NOMO-1 treated with DMSO at 0.1 percent for 48 hours (cell line): ENCODE results near the gene RTL10.

Source experiments
- DNase-seq: peaks from one replicate; lab custom pipeline; 2025; ENCODE audit not compliant: unreplicated experiment; lab: John Stamatoyannopoulos, UW

Gene RTL10, protein sequence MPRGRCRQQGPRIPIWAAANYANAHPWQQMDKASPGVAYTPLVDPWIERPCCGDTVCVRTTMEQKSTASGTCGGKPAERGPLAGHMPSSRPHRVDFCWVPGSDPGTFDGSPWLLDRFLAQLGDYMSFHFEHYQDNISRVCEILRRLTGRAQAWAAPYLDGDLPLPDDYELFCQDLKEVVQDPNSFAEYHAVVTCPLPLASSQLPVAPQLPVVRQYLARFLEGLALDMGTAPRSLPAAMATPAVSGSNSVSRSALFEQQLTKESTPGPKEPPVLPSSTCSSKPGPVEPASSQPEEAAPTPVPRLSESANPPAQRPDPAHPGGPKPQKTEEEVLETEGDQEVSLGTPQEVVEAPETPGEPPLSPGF

DNA sequence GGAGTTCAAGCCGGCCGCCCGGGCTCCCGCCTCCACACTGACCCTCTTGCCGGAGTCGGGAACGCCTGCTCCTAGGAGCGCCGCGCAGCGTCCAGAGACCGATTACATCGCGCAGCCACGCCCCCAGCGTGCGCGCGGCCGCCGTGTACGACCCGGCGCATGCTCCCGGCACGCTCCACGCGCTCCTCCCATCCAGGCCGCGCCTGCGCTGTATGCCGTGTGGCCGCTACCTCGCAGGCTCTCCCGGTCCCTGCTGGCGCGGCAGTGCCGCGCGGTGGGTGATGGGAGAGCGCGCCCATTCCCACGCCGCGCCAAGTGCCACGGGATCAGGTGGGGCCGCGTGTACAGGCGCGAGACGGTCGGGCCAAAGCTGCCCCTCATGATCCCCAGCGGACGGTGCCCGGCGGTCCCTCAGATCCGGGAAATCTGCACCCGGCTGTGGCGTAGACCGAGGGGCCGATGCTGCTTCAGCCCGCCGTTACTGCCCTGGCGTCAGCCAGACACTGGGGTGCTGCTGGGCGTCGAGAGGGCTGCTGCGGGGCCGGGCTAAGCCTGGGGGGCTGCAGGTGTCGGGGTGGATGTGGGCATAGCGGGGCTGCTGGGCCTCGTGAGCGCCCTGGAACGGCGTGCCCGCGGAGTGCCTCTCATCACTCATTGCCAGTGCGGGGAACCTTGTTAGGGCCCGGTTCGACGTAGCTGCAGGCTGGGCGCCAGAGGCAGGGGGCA lies at the start of gene RTL10, which contains the start of gene GNB1L:
Gene RTL10 (minus strand): TSS at position 97 of the 726 bp plus-strand sequence. CDS start 2,613 bp downstream, outside the sequence.
Gene GNB1L (minus strand): TSS at position 97 of the 726 bp plus-strand sequence. CDS start 33,519 bp downstream, outside the sequence.
- peak; percentile 92 for DNase-seq

DNA sequence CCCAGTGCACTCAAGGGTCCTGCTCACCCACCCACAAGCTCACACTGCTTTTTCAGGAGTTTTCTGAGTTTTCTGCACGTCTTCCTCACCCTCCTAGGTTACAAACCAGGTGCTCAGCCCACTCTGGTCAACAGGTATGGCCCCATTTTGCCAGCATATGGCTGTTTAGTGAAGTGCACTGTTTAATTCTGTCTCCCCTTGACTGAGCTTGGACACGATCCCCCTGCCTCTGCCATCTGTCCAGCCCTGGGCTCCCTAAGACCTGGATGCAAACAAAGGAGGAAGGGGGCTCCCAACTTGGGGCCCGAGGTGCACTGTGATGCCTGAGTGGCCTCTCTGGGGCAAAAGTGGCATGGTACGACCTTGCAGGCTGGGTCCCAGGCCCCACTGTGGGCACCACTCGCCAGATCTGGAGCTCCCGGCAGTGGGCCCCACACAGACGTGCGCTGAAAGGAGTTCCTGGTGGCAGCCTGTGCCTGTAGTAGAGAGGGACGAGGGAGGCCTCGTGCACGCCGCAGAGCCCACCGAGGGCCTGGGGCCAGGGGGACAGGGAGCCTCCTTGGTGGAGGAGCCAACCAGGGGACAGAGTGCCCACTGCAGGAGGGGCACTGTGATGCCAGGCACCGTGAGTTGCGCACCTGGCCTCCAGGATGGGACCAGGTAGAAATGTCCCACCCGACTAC lies 49.6 kb upstream of the RTL10 start:
- no peak for DNase-seq

DNA sequence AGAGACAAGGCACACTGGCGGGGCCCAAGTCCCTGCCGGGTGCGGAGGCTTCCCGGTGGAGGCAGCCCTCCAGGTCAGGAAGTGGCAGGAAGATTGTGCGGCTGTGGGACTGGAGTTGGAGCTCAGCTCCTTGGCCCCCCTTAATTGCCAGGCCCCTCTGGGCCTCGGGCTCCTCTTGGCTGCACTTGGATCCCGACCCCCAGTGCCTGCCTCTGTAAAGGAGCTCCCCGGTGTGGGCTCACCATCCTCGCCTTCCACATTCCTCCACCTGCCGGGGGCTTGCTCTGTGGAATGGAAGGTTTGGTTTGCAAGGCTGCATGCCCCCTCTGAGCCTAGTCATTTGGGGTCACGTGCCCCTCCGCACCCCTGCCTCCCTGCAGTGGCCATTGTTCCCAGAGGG lies 48.8 kb upstream of the RTL10 start:
- no peak for DNase-seq

DNA sequence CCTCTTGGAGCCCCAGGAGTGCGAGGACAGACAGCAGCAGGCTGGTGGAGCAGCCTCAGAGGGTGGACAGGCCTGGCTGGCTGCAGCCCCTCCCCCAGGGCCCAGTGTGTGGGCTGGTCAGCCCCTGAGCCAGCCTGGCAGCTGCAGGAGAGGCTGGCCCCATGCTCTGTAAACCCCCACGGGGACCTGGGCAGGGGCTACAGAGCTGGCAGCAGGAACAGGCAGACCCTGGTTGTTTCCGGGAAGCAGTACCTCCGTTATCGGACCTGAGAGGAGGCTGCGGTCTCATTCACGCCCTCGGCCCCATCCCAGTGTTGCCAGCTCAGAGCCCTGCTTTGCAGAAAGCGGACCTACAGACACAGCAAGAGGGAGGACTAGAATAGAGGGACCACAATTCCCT lies 48.4 kb upstream of the RTL10 start:
- DNase-seq = no peak

DNA sequence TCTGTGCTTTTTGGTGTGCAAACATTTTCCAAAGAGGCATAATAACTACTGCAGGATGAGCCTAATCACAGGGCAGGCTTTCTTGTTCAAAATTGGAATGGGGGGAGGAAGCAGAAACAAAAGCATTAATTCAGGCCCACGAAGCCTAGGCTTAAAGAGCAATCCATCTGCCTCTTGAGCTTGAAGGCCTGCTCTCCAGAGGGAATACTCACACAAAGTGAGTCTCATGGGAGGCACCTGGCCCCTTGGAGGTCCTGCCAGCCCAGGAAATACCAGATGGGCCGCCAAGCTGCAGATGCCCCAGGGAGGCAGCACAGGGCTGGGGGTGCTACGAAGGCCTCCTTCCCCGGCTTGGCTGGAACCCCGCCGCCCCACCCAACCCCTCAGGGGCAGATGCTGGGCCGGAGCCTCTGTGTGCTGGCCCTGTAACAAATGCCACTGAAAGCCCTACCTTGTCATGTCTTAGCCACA lies 47.6 kb upstream of the RTL10 start:
- no peak for DNase-seq

DNA sequence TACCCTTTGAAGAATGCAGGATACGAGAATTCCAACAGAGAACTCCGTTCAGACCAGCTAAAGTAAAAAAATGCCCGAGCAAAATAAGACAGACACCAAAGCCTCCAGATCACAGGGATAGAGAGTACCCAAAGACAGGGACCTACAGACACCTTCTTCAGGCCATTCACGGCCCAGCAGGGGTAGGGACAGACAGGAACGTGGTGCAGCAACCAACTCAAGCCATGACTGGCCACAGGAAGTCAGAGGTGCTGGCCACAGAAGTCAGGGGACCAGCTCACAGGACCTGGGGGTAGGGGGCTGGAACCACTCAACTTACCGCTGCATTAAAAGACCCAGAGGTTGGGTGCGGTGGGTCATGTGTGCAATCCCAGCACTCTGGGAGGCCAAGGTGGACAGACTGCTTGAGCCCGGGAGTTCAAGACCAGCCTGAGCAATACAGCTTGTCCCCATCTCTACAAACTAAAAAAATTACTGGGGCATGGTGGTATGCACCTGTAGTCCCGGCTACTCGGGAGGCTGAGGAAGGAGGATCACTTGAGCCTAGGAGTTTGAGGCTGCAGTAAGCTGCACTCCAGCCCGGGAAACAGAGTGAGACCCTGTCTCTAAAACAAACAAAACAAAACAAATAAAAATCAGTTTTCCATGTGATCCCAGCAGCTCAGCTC lies 47.0 kb upstream of the RTL10 start:
- no peak for DNase-seq

DNA sequence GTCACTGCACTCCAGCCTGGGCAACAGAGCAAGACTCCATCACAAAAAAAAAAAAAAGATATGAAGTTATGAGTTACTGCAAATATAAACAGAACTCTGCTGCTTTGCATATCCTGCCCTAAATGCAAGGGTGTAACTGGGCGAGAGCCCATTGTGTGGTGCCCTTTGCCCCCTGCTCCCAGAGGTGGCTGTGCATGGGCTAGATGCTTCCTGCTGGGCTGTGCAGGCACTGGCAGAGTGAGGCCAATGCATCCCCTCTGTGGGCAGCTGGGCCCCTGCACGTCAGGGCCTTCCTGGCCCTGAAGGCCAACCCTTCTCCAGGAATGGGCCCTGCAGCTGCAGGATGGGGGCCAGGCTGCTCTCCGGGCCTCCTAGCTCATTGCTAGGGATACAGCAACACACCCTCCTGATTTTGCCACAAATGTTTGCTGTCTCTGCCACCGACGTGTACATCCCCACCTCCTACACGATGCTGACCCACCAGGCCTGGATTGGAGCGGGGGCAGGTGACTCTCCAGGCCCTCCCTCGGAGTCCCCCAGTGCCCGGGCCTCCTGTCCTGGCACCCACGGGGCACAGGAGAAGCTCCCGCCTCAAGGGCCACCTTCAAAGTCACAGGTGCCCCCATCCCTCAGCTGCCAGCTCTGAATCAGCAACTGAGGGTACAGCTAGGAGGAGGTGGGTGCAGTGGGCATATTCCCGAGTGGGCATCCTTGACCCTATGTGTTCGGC lies 46.2 kb upstream of the RTL10 start:
- no peak for DNase-seq

DNA sequence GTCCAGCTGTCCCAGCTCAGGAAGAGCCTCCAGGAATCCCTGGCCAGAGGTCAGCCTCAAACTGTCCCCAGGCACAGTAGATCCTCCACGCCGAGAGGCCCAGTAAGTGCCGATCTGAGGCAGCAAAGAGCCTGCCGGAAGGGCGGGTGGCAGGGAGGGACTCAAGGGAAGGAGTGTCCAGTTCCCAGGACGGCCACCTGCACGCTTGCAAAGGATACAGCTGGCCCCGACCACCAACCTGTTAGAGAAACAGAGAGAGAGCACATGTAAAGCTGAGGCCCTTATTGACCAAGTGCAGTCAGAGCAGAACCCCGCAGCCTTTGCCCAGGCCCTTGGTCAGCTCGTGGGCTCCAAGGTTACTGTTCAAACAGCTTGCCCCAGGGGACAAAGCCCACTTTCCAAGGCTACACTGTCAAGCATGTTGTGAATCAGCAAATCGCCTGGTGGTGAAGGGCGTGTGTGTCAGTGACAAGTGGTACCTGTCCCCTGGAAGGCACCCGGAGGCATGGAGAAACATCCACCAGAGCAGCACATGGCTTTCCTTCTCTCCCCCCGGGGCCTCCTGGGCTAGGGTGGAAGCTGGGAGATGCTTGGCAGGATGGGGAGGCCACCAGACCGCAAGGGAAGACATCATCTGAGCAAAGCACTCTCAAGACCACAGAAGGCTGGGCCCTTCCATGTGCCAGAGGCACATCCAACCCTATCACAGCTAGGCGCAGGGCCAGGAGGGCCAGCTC lies 44.3 kb upstream of the RTL10 start:
- DNase-seq = no peak

DNA sequence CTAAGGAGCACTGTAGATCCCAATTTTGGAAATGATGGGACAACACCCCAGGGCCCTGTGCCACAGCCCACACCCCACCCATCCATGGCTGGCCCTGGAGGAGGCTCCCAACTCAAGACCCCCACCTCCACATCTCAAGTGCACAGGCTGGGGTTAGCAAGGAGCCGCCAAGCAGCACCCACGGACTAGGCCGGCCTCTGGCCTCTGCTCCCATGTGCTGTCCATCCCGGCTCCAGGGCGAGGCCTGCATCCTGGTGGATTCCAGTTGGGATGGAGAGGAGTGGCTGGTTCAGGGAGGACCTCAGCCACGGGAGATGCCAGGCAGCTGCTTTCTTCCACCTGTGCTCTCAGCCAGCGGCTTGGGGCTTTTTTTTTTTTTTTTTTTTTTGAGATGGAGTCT lies 43.5 kb upstream of the RTL10 start:
- no peak for DNase-seq

DNA sequence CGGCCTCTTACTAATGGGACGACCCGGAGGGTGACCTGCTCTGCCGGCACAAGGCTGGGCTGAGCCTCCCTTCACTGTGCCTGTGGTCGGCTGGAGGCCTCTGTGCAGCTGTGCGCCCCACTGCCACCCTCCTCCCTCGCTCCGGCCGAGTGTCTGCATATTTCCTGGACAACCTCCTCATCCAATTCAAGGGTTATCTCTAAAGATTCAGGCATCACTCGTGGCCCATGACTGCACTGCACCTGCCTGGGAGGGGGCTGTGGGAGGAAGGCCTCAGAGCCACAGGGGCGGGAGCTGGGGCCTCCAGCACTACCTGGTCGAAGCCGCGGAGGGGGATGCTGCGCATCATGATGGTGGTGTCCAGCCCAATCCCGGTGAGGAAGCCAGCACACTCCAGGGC lies 43.1 kb upstream of the RTL10 start:
- no peak for DNase-seq

DNA sequence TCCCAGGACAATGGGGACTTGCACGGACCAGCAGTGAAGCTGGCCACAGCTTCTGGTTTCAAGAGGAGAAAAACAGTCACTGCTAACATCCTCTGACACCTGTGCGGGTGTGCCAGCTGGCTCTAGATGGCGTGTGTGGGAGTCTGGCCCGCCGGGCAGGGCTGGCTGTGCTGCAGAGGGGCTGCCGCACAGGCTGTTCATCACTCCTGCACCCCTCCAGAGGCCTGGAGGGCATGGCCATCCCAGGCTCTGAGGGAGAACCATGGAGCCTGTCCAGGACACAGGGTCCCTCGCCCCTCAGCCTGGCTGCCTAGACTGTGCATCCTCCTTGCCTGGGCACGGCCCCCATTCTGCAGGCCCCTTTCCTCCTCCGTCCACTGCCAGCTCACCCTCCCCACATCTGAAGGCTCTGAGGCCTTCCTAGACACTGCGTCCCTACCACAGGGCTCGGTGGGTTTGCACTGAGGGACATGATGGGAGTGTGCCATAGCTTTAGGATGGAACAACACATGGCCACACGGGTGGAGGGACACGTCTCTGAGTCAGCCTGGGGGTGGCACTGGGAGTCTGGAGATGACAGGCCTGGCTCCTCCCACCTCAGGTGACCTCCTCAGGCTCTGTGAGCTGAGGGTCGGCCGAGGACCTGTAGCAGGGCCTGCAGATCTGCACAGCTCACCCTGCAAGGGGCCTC lies 42.1 kb upstream of the RTL10 start:
- DNase-seq = no peak

DNA sequence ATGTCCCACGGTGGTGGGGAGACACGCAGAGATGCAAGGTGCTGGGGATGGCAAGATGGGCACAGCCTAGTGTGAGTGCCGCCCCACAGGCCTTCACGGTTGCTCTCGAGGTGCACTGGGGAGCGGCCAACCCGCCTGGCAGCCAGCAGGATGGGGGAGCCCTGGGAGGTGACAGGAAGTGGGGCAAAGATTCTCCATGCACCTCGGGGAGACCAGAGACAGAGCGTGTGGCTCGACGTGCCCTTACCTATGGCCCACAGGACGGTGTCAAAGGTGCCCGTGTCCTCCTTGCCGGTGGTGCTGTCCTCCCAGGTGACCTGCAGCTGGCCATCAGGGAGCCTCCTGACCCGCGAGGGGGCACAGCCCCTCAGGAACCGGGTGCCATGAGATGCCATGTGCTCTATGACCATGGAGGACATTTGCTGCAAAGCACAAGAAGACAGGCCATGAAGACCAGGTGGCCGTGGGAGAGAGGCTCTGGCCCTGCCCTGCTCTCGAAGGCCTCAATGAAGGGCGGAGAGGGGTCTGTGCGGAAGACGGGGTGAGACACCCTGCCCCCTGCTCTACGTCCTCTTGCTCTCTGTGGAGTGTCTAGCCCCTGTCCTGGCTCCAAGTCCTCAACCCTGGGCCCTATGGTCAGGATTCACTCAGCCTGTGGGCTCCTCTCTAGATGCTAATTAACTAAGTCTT lies 40.6 kb upstream of the RTL10 start:
- DNase-seq = no peak

DNA sequence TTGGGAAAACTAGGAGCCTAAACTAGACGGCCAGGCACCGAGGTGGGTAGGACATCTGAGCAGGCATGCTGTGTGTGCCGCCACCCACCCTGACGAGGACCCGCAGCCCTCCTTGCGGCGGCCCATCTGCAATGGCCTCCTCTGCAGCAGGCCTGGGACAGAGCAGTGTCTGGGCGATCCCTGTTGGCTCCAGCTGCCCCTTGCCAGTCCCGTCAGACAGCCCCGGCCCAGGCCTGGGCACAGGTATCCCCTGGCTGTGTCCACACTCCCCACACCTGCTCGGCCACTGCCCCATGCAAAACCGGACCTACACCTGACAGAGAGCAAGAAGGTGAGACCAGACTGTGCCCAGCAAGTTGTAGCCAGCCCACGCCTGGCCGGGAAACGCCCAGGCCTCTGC lies 38.7 kb upstream of the RTL10 start:
- DNase-seq = no peak

DNA sequence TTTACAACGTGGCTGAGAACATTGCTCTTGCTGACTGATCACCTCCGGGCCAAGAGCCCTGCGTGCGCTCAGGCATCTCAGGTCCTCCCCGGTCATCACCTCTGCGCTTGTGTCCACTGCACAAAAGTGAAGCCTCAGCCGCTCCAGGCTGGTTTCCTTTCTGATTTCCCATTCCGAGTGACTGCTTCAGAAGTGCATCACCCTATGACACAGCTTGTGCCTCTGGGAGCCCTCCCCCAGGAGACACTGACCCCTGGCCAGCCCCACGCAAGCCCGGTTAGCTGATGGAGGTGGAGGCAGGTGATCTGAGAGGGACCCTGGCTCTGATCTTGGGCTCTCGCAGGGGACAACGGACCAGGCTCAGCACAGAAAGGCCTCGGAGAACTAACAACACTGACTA lies 38.3 kb upstream of the RTL10 start:
- no peak for DNase-seq

DNA sequence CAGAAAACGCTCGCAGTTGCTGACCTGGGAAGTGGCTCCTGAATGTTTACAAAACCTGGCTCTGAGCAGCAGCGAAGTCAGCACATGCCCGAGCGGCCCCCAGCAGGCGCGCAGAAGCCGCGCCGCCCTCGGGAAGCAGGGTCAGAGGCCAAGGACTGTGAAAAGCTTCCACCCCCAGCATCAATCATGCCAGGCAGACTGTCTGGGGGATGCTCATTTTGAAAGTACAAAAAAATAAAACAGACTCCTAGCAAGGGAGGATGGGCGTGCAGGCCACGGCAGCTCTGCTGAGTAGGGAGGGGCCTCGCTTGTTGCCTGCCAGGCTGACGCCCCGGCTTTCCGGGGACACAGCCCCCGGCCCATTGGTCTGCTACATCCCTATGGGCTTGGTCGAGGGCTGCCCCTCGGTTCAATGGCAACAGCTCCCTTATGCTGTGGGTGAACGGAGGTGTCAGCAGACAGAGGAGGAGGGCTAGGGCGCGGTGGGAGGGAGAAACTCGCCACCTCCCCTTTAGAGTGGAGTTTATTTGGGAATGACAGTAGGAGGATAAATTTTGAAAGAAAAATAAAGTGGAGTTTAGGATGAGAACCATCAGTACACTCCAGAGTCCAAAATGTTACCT lies 37.7 kb upstream of the RTL10 start:
- no peak for DNase-seq

DNA sequence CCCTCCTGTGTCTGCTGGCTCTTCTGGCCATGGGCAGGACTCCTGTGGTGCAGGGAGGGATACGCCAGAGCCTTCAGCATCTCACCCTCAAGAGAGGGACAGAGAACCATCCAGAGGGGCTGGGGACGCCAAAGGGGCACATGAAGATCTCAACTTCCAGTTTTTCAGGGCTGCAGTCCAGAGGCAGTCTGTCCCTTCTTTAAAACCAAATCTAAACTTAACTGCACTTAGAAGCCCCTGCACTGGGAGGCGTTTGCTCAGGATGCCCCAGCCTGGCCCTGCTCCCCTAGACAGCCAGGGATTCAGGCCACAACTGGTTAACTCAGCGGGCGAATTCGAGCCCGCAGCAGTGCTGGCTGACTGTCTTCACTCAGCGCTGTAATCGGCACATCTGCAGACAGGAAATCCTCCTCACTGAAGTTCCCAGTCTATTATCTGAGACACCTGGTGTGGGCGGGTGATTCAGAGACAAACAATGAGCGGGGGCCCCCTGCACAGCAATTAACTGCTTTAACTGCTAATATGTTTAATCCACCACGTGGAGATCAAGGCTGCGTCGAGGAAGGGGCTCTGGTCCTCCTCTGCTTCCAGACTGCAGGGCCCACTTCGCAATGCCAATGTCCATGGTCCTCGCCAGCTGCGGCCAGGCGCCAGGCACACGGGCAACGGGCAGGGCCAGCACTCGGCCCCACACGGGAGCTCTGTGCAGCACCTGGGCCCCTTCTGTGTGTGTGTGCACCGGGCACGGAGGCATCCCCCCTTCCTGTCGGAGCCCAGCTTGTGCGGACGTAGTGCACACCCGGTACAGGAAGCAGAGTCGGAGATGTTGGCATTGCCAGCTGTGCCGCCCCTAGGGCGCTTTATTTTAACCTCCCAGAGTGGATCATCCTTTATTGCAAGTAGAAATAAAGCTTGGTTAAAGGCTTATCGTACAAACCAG lies 36.9 kb upstream of the RTL10 start:
- DNase-seq = peak; percentile 50
